SK-N-SH (cell line): ENCODE measurements around the gene ZBTB5.

Experiments
- CTCF ChIP-seq: fragments of 200-600 bp; sonication (generic); IDR thresholded peaks from 2 replicates; pipeline ENCODE4 v1.6.1; 2017; ENCODE audit warnings: antibody characterized with exemption, mild to moderate bottlenecking, moderate library complexity
- EP300 ChIP-seq, 2 experiments: IDR thresholded peaks; 2 replicates each; pipeline versions ENCODE4 v1.4.0 to v1.6.1; 2012; ENCODE audit warnings: borderline replicate concordance in 1 of 2, low read depth in 1 of 2, low read length in 1 of 2
- FOSL2 ChIP-seq: IDR thresholded peaks from 2 replicates; pipeline ENCODE4 v1.4.0; 2012; ENCODE audit warnings: low read depth, mild to moderate bottlenecking, moderate library complexity, borderline replicate concordance
- MXI1 ChIP-seq: IDR thresholded peaks from 2 replicates; pipeline ENCODE4 v1.6.1; 2012; ENCODE audit warnings: mild to moderate bottlenecking, low read depth, low read length, improper control_type of control experiment
- NFIC ChIP-seq: IDR thresholded peaks from 2 replicates; pipeline ENCODE4 v1.4.0; 2012; ENCODE audit warnings: borderline replicate concordance
- POLR2AphosphoS5 ChIP-seq: IDR thresholded peaks from 2 replicates; pipeline ENCODE4 v1.6.1; 2012; ENCODE audit warnings: low read depth, low read length
- RFX5 ChIP-seq: IDR thresholded peaks from 2 replicates; pipeline ENCODE4 v1.6.1; 2012; ENCODE audit warnings: mild to moderate bottlenecking, improper control_type of control experiment, low read length
- TAF1 ChIP-seq: IDR thresholded peaks from 2 replicates; pipeline ENCODE4 v1.6.1; 2012; ENCODE audit warnings: low read depth, mild to moderate bottlenecking, low read length, moderate library complexity, borderline replicate concordance
- TCF12 ChIP-seq: IDR thresholded peaks from 2 replicates; pipeline ENCODE4 v1.4.0; 2012
- USF2 ChIP-seq: fragments of 150-350 bp; IDR thresholded peaks from 2 replicates; pipeline ENCODE4 v1.6.1; 2017; ENCODE audit warnings: antibody characterized with exemption, low read length, low read depth, borderline replicate concordance
- YY1 ChIP-seq: IDR thresholded peaks from 2 replicates; pipeline ENCODE4 v1.4.0; 2012; ENCODE audit warnings: low read depth, mild to moderate bottlenecking

- TF ChIP-seq NFIC (no peak), RFX5 (no peak), CTCF (peak; percentile 78), EP300 (IDR thresholded peaks at IDR 0.05; ENCODE audit: borderline replicate concordance in 1 of 2, low read depth in 1 of 2, low read length in 1 of 2) (no peak), POLR2AphosphoS5 (no peak), USF2 (no peak), MXI1 (peak; percentile 37; the same call in 1 of the 2 replicates), YY1 (peak; percentile 43; the same call in 1 of the 2 replicates), TCF12 (no peak), TAF1 (no peak), FOSL2 (no peak)
Measured at GRCh38 chr9:37415011-37415719, 50.1 kb downstream of the ZBTB5 start.
